K562 (cell line): ENCODE data around the gene EGLN3. TPM values are rescaled to one million over a fixed set of nuclear protein-coding genes. Genes with fewer than 3 reads are reported as not detected.

Experiments
- ATF7 ChIP-seq: fragments of 450-650 bp; IDR thresholded peaks from 2 replicates; pipeline ENCODE4 v1.7.1; 2014; ENCODE audit warnings: mild to moderate bottlenecking, moderate library complexity
- FOSL1 ChIP-seq: fragments of 200-800 bp; sonication (Bioruptor generic); conservative IDR thresholded peaks from 2 replicates; pipeline ENCODE4 v1.6.1; 2016; ENCODE audit warnings: missing genetic modification characterization, missing compliant biosample characterization
- KAT8 ChIP-seq: fragments of 450-650 bp; IDR thresholded peaks from 2 replicates; pipeline ENCODE4 v1.6.1; 2016; ENCODE audit warnings: low read depth, mild to moderate bottlenecking
- KDM4B ChIP-seq, 2 experiments: fragments of 450-650 bp in 1 of 2; sonication (generic) in 1 of 2; IDR thresholded peaks; 2 replicates each; pipeline ENCODE4 v1.6.1; 2016 to 2017; ENCODE audit warnings: borderline replicate concordance in 2 of 2, antibody characterized with exemption in 1 of 2, low read depth in 1 of 2, mild to moderate bottlenecking in 1 of 2
- MAFK ChIP-seq: IDR thresholded peaks from 2 replicates; pipeline ENCODE4 v1.6.1; 2011; ENCODE audit warnings: low read length, improper control_type of control experiment
- NR2F6 ChIP-seq: fragments of 450-650 bp; formaldehyde crosslinking; IDR thresholded peaks from 2 replicates; pipeline ENCODE4 v1.4.0; 2020; ENCODE audit warnings: mild to moderate bottlenecking
- PRDM10 ChIP-seq: fragments of 450-650 bp; IDR thresholded peaks from 2 replicates; pipeline ENCODE4 v1.6.1; 2018; ENCODE audit not compliant: partially characterized antibody
- RB1 ChIP-seq: fragments of 450-650 bp; IDR thresholded peaks from 2 replicates; pipeline ENCODE4 v1.6.1; 2017; ENCODE audit warnings: low read depth, mild to moderate bottlenecking
- RCOR1 ChIP-seq, 2 experiments: IDR thresholded peaks; 2 replicates each; pipeline ENCODE4 v1.6.1; 2012; ENCODE audit warnings: low read depth in 2 of 2, low read length in 2 of 2, borderline replicate concordance in 1 of 2, improper control_type of control experiment in 1 of 2
- SRF ChIP-seq, 2 experiments: fragments of 250-450, 450-650 bp in 1 of 2; sonication (Bioruptor Pico) in 1 of 2; sonication (generic) in 1 of 2; formaldehyde crosslinking; IDR thresholded peaks; 2 replicates each; pipeline versions ENCODE4 v1.5.0 to v1.5.1; 2020 to 2022; ENCODE audit warnings: mild to moderate bottlenecking in 1 of 2, missing genetic modification reagents in 1 of 2
- STAT5A ChIP-seq: IDR thresholded peaks from 2 replicates; pipeline ENCODE4 v1.6.1; 2012; ENCODE audit warnings: low read length, inconsistent platforms, borderline replicate concordance
- STAT6 ChIP-seq: sonication (generic); formaldehyde crosslinking; IDR thresholded peaks from 2 replicates; pipeline ENCODE4 v1.8.1; 2023; ENCODE audit warnings: mild to moderate bottlenecking, missing genetic modification reagents
- TAL1 ChIP-seq: fragments of 450-650 bp; IDR thresholded peaks from 2 replicates; pipeline ENCODE4 v1.6.1; 2016; ENCODE audit warnings: mild to moderate bottlenecking
- ZNF3 ChIP-seq: fragments of 250-450 bp; sonication (Bioruptor Pico); IDR thresholded peaks from 2 replicates; pipeline ENCODE4 v1.5.0; 2021; ENCODE audit warnings: mild to moderate bottlenecking, moderate library complexity
- ZNF431 ChIP-seq: sonication (generic); formaldehyde crosslinking; IDR thresholded peaks from 2 replicates; pipeline ENCODE4 v1.8.0; 2022; ENCODE audit warnings: mild to moderate bottlenecking, missing genetic modification reagents
- ZNF644 ChIP-seq: fragments of 200-800 bp; sonication (Bioruptor generic); IDR thresholded peaks from 2 replicates; pipeline ENCODE4 v1.6.1; 2016; ENCODE audit warnings: low read depth, missing genetic modification characterization, missing compliant biosample characterization
- ZNF780A ChIP-seq: fragments of 250-450 bp; sonication (Bioruptor Pico); IDR thresholded peaks from 2 replicates; pipeline ENCODE4 v1.5.0; 2021; ENCODE audit warnings: mild to moderate bottlenecking
- polyA plus RNA-seq, 8 experiments: library from polyadenylated mRNA; depleted of rRNA in 4 of 8; stranded (reverse) in 5 of 8; unstranded in 3 of 8; fragments of >200 nt; fragmentation: Nextera tagmentation in 2 of 8; fragmentation: Illumina TruSeq in 1 of 8; extraction: Ambion mirVana in 2 of 8; extraction: Trizol in 1 of 8; gene quantifications; 2 replicates each; pipeline versions ENCODE4 v1.2.1 to v1.2.3, GENCODE V29; 2011 to 2014; ENCODE audit warnings: inconsistent platforms in 1 of 8, missing spikeins in 1 of 8
- total RNA-seq, 7 experiments: library from RNA; depleted of rRNA in 6 of 7; stranded (reverse); fragments of >200 nt in 6 of 7; fragmentation: Illumina TruSeq in 2 of 7; extraction: Trizol in 2 of 7; gene quantifications; 2 replicates each; pipeline versions ENCODE4 v1.2.1 to v1.2.3, GENCODE V29; 2011 to 2021; ENCODE audit warnings: low replicate concordance in 1 of 7

EGLN3 gene
- total and polyA plus RNA-seq, 9 of the 15 experiments (the other 6 are each of a cell fraction or from before 2014, with no cell fraction given) = 2.5 to 87.6 (median 5.8) TPM

- peak; percentile 72 to 97; a peak in 3 of 4 replicates for TF ChIP-seq SRF (CRISPR knock-in tag; IDR thresholded peaks at IDR 0.05)
- no peak for TF ChIP-seq NR2F6 (CRISPR knock-in tag)
- TF ChIP-seq FOSL1 = peak; percentile 33; the same call in 1 of the 2 replicates
- TF ChIP-seq STAT5A = no peak
- TF ChIP-seq PRDM10 = no peak
- no peak for TF ChIP-seq KDM4B (IDR thresholded peaks at IDR 0.05; ENCODE audit: borderline replicate concordance in 2 of 2, low read depth in 1 of 2)
- no peak for TF ChIP-seq KAT8
- TF ChIP-seq ZNF644 (tag) = no peak
- TF ChIP-seq ZNF780A = no peak
- TF ChIP-seq ZNF431 (CRISPR knock-in tag) = no peak
- TF ChIP-seq ZNF3 (CRISPR knock-in tag) = no peak
- peak in 1 of 2 experiments; percentile 32; a peak in 1 of 4 replicates for TF ChIP-seq RCOR1 (IDR thresholded peaks at IDR 0.05; ENCODE audit: borderline replicate concordance in 1 of 2, low read depth in 2 of 2, low read length in 2 of 2)
- no peak for TF ChIP-seq MAFK
- TF ChIP-seq ATF7 = no peak
- TF ChIP-seq STAT6 (CRISPR knock-in tag) = no peak
- TF ChIP-seq TAL1 = peak; percentile 58
- TF ChIP-seq RB1 = no peak
Measured at GRCh38 chr14:33940561-33941011, 10.3 kb downstream of the EGLN3 start (continued).
